ENCODE data around the gene NTNG1. TPM values are rescaled to one million over a fixed set of nuclear protein-coding genes. Genes with fewer than 3 reads are reported as not detected.
"Not testable (repeated sequence)": the region's sequence is repeated elsewhere in the genome, so short reads cannot be mapped to it uniquely, and the experiment has no call there.

NTNG1 gene
- total RNA-seq, 1 donor from 2014 or later = 0.83 TPM

- TF ChIP-seq CTCF (IDR thresholded peaks at IDR 0.05; ENCODE audit: unreplicated experiment) = no peak
- no peaks in the 10 kb centered on the region for H3K9me3 Mint-ChIP-seq
- no peak overlapping the region for H3K27ac Mint-ChIP-seq
- no peaks in the 10 kb centered on the region for H3K36me3 Mint-ChIP-seq
- H3K4me1 Mint-ChIP-seq = no peaks in the 10 kb centered on the region
- no peaks in the 10 kb centered on the region for H3K27me3 Mint-ChIP-seq (ENCODE audit: low read depth)
- DNase-seq (ENCODE audit: low spot score in 2 of 2, unreplicated experiment in 2 of 2) = no peak
- H3K4me3 Mint-ChIP-seq = no peak overlapping the region
These were observed 88.0 kb downstream of the NTNG1 start for GRCh38 chr1:107228704-107229371.

GRCh38 chr1:107229711-107230110 lies 88.9 kb downstream of the NTNG1 start:
- no peaks in the 10 kb centered on the region for H3K27me3 Mint-ChIP-seq (ENCODE audit: low read depth)
- DNase-seq (ENCODE audit: low spot score in 2 of 2, unreplicated experiment in 2 of 2) = no peak
- H3K4me1 Mint-ChIP-seq = no peaks in the 10 kb centered on the region
- no peaks in the 10 kb centered on the region for H3K9me3 Mint-ChIP-seq
- no peak for TF ChIP-seq CTCF (IDR thresholded peaks at IDR 0.05; ENCODE audit: unreplicated experiment)
- H3K36me3 Mint-ChIP-seq = no peaks in the 10 kb centered on the region
- H3K4me3 Mint-ChIP-seq = no peak overlapping the region
- no peak overlapping the region for H3K27ac Mint-ChIP-seq

- Mint-ChIP-seq H3K27ac (no peak overlapping the region), H3K4me1 (no peaks in the 10 kb centered on the region), H3K4me3 (no peak overlapping the region), H3K27me3 (ENCODE audit: low read depth) (no peaks in the 10 kb centered on the region), H3K36me3 (no peaks in the 10 kb centered on the region), H3K9me3 (no peaks in the 10 kb centered on the region)
- TF ChIP-seq CTCF (IDR thresholded peaks at IDR 0.05; ENCODE audit: unreplicated experiment) = no peak
- DNase-seq (ENCODE audit: low spot score in 2 of 2, unreplicated experiment in 2 of 2) = no peak
These were observed 89.3 kb downstream of the NTNG1 start for GRCh38 chr1:107230121-107230520.

GRCh38 chr1:107231291-107231690 lies 90.5 kb downstream of the NTNG1 start:
- no peak for TF ChIP-seq CTCF (IDR thresholded peaks at IDR 0.05; ENCODE audit: unreplicated experiment)
- no peak overlapping the region for H3K4me3 Mint-ChIP-seq
- H3K4me1 Mint-ChIP-seq = no peaks in the 10 kb centered on the region
- no peaks in the 10 kb centered on the region for H3K36me3 Mint-ChIP-seq
- no peaks in the 10 kb centered on the region for H3K27me3 Mint-ChIP-seq (ENCODE audit: low read depth)
- H3K9me3 Mint-ChIP-seq = peaks cover 5% of the 10 kb centered on the region
- DNase-seq (ENCODE audit: low spot score in 2 of 2, unreplicated experiment in 2 of 2) = no peak
- no peak overlapping the region for H3K27ac Mint-ChIP-seq

GRCh38 chr1:107232426-107232825 lies 91.6 kb downstream of the NTNG1 start:
- Mint-ChIP-seq H3K27me3 (ENCODE audit: low read depth) (no peaks in the 10 kb centered on the region), H3K4me1 (no peaks in the 10 kb centered on the region), H3K27ac (no peak overlapping the region), H3K4me3 (no peak overlapping the region), H3K9me3 (peaks cover 15% of the 10 kb centered on the region), H3K36me3 (no peaks in the 10 kb centered on the region)
- no peak for DNase-seq (ENCODE audit: low spot score in 2 of 2, unreplicated experiment in 2 of 2)
- no peak for TF ChIP-seq CTCF (IDR thresholded peaks at IDR 0.05; ENCODE audit: unreplicated experiment)

GRCh38 chr1:107236760-107237159 lies 95.9 kb downstream of the NTNG1 start:
- H3K4me3 Mint-ChIP-seq; H3K4me1 Mint-ChIP-seq; H3K27ac Mint-ChIP-seq; H3K36me3 Mint-ChIP-seq; DNase-seq (ENCODE audit: low spot score in 2 of 2, unreplicated experiment in 2 of 2); H3K27me3 Mint-ChIP-seq (ENCODE audit: low read depth): not testable (repeated sequence)
- H3K9me3 Mint-ChIP-seq = peaks cover 22% of the 10 kb centered on the region
